ENCODE measurements around the gene SLC6A11. TPM values are rescaled to one million over a fixed set of nuclear protein-coding genes. Genes with fewer than 3 reads are reported as not detected.

SLC6A11 gene
- total and polyA plus RNA-seq, 9 of the 15 experiments (the other 6 are each of a cell fraction or from before 2014, with no cell fraction given) = 0.04 TPM; not detected in 8

GRCh38 chr3:10956531-10956930 lies 140.5 kb downstream of the SLC6A11 start:
- no peak for DNase-seq (ENCODE audit: extremely low read depth in 1 of 4, low spot score in 3 of 4)
- Histone ChIP-seq H3K9me3 (replicated peaks; ENCODE audit: control insufficient read depth, insufficient read depth, low read depth, low read length) (no peaks in the 10 kb centered on the region), H3K4me1 (replicated peaks in 1 of 2; ENCODE audit: control insufficient read depth in 2 of 2, insufficient read depth in 2 of 2, low read length in 2 of 2) (no peaks in the 10 kb centered on the region), H3K9me1 (ENCODE audit: control insufficient read depth, insufficient read depth, low read length) (no peaks in the 10 kb centered on the region), H3K36me3 (ENCODE audit: control insufficient read depth, insufficient read depth, low read length) (no peaks in the 10 kb centered on the region), H3K4me2 (ENCODE audit: insufficient read depth, low read length) (no peak overlapping the region), H3K9ac (ENCODE audit: insufficient read depth in 1 of 2, low read depth in 2 of 2, low read length in 2 of 2) (no peak overlapping the region), H4K20me1 (replicated peaks; ENCODE audit: control insufficient read depth, insufficient read depth, low read length) (peaks cover 12% of the 10 kb centered on the region; the same call in 1 of the 2 replicates), H3K27me3 (ENCODE audit: control insufficient read depth in 2 of 2, insufficient read depth in 2 of 2, low read length in 2 of 2) (peaks cover 2 to 45% of the 10 kb centered on the region in 2 experiments; a peak in 2 of 5 replicates), H3K79me2 (ENCODE audit: control insufficient read depth, insufficient read depth, low read length) (no peaks in the 10 kb centered on the region), H3K27ac (ENCODE audit: extremely low read depth, low read depth, low read length) (no peak overlapping the region), H3K4me3 (no peak overlapping the region), H2AFZ (ENCODE audit: low read depth, low read length) (no peak overlapping the region)
- 1% methylated on average over 4 of the region's 4 CpGs for WGBS (ENCODE audit: insufficient coverage, low coverage, missing lambda C conversion rate)
- ATAC-seq = no peak
- ChIA-PET POLR2A (no interaction called here), CTCF (ENCODE audit: low intra/inter-chr PET ratio) (no interaction called here)
- no peak for FAIRE-seq
- TF ChIP-seq TBL1XR1 (IDR thresholded peaks at IDR 0.05; ENCODE audit: low read length in 2 of 2) (no peak), ZFP36 (IDR thresholded peaks at IDR 0.05; ENCODE audit: low read depth, low read length, partially characterized antibody) (peak; percentile 31)
- intact Hi-C loops (cut with micrococcal nuclease) (no loop called here), in situ Hi-C loops (cut with MboI) (no loop called here)
- no TSS peak for BruUV-seq (replicated peaks)

GRCh38 chr3:10956986-10957385 lies 141.0 kb downstream of the SLC6A11 start:
- intact Hi-C loops (cut with micrococcal nuclease) = no loop called here
- H3K27ac ChIP-seq (ENCODE audit: extremely low read depth, low read depth, low read length) = no peak overlapping the region
- peaks cover 2 to 45% of the 10 kb centered on the region in 2 experiments; a peak in 2 of 5 replicates for H3K27me3 ChIP-seq (ENCODE audit: control insufficient read depth in 2 of 2, insufficient read depth in 2 of 2, low read length in 2 of 2)
- in situ Hi-C loops (cut with MboI) = no loop called here
- DNase-seq (ENCODE audit: extremely low read depth in 1 of 4, low spot score in 3 of 4) (no peak), ATAC-seq (no peak), FAIRE-seq (no peak)
- ChIA-PET POLR2A (no interaction called here), CTCF (ENCODE audit: low intra/inter-chr PET ratio) (no interaction called here)
- H3K9me3 ChIP-seq (replicated peaks; ENCODE audit: control insufficient read depth, insufficient read depth, low read depth, low read length) = no peaks in the 10 kb centered on the region
- H3K4me3 ChIP-seq = no peak overlapping the region
- H3K36me3 ChIP-seq (ENCODE audit: control insufficient read depth, insufficient read depth, low read length) = no peaks in the 10 kb centered on the region
- no peak overlapping the region for H2AFZ ChIP-seq (ENCODE audit: low read depth, low read length)
- TF ChIP-seq COPS2 (conservative IDR thresholded peaks at IDR 0.05) (no peak), ZNF592 (IDR thresholded peaks at IDR 0.05) (no peak), MEIS2 (IDR thresholded peaks at IDR 0.05; ENCODE audit: partially characterized antibody) (no peak)
- 2% methylated on average over 5 of the region's 6 CpGs for whole genome bisulfite sequencing (ENCODE audit: insufficient coverage, low coverage, missing lambda C conversion rate)
- no peaks in the 10 kb centered on the region for H3K79me2 ChIP-seq (ENCODE audit: control insufficient read depth, insufficient read depth, low read length)
- BruUV-seq (replicated peaks) = no TSS peak
- peaks cover 8% of the 10 kb centered on the region; the same call in 1 of the 2 replicates for H4K20me1 ChIP-seq (replicated peaks; ENCODE audit: control insufficient read depth, insufficient read depth, low read length)
- H3K9ac ChIP-seq (ENCODE audit: insufficient read depth in 1 of 2, low read depth in 2 of 2, low read length in 2 of 2) = no peak overlapping the region
- H3K9me1 ChIP-seq (ENCODE audit: control insufficient read depth, insufficient read depth, low read length) = no peaks in the 10 kb centered on the region
- no peak overlapping the region for H3K4me2 ChIP-seq (ENCODE audit: insufficient read depth, low read length)
- no peaks in the 10 kb centered on the region for H3K4me1 ChIP-seq (replicated peaks in 1 of 2; ENCODE audit: control insufficient read depth in 2 of 2, insufficient read depth in 2 of 2, low read length in 2 of 2)

All from K562 (cell line).